K562 (cell line): ENCODE results near the gene CYP46A1. TPM values are rescaled to one million over a fixed set of nuclear protein-coding genes. Genes with fewer than 3 reads are reported as not detected.

ENCODE experiments used
- ATAC-seq: fragments of 200-7000 bp; cut with Tn5 transposase; 3 replicates; pipeline ENCODE4 v1.9.1; 2020; ENCODE audit warnings: moderate library complexity
- BruUV-seq: library from RNA; stranded (reverse); fragments of 400-500 nt; replicated peaks from 2 replicates; lab custom pipeline; 2021; lab: Mats Ljungman, UMichigan
- CTCF ChIA-PET: fragments of 300-600 bp; formaldehyde crosslinking; extraction: SDS; loops from one replicate; lab custom pipeline; 2021; ENCODE audit warnings: low intra/inter-chr PET ratio; lab: Yijun Ruan, JAX
- POLR2A ChIA-PET: fragments of 300-600, 350-650 bp; sonication (Branson Sonifier 250); formaldehyde crosslinking; extraction: SDS; loops from one replicate; lab custom pipeline; 2021; ENCODE audit warnings: antibody characterized with exemption, inconsistent platforms; lab: Yijun Ruan, JAX
- DNase-seq, 4 experiments: peaks; one replicate each; pipeline versions ENCODE4 v3.0.0 to v3.0.0-alpha.2; 2011 to 2018; ENCODE audit warnings: low spot score in 3 of 4, mixed read lengths in 3 of 4; ENCODE audit errors: extremely low read depth in 1 of 4
- FAIRE-seq: peaks from 2 replicates; lab custom pipeline; 2011; peaks lifted over from hg19 to GRCh38; lab: Jason Lieb, UNC
- H2AFZ ChIP-seq: 2 replicates; pipeline ENCODE4 v1.6.0; 2011; ENCODE audit warnings: low read depth, low read length, control low read depth, inconsistent platforms
- H3K27ac ChIP-seq: fragments of 200-600 bp; 3 replicates; pipeline ENCODE4 v1.8.0; 2011; ENCODE audit warnings: low read depth, mild to moderate bottlenecking, control low read depth, inconsistent platforms, low read length, moderate library complexity, mixed read lengths; ENCODE audit errors: extremely low read depth
- H3K27me3 ChIP-seq, 2 experiments: fragments of 300-600 bp in 1 of 2; 2 replicates in 1 of 2; 3 replicates in 1 of 2; pipeline versions ENCODE4 v1.6.0 to v1.8.0; 2011; ENCODE audit warnings: inconsistent platforms in 2 of 2, low read length in 2 of 2, mild to moderate bottlenecking in 1 of 2, mixed read lengths in 1 of 2, moderate library complexity in 1 of 2; ENCODE audit not compliant: control insufficient read depth in 2 of 2, insufficient read depth in 2 of 2
- H3K36me3 ChIP-seq: fragments of 300-600 bp; 3 replicates; pipeline ENCODE4 v1.8.0; 2011; ENCODE audit warnings: mild to moderate bottlenecking, low read length, inconsistent platforms; ENCODE audit not compliant: control insufficient read depth, insufficient read depth
- H3K4me1 ChIP-seq, 2 experiments: fragments of 200-600 bp in 1 of 2; replicated peaks in 1 of 2; 2 replicates in 1 of 2; 3 replicates in 1 of 2; pipeline versions ENCODE4 v1.5.1 to v1.8.0; 2011; ENCODE audit warnings: inconsistent platforms in 2 of 2, low read length in 2 of 2, mild to moderate bottlenecking in 1 of 2, mixed read lengths in 1 of 2, moderate library complexity in 1 of 2; ENCODE audit not compliant: control insufficient read depth in 2 of 2, insufficient read depth in 2 of 2
- H3K4me2 ChIP-seq: 2 replicates; pipeline ENCODE4 v1.6.1; 2011; ENCODE audit warnings: low read length, control low read depth, inconsistent platforms, mixed read lengths; ENCODE audit not compliant: insufficient read depth
- H3K4me3 ChIP-seq: fragments of 200-600 bp; sonication (generic), shearing (Covaris generic); 2 replicates; pipeline ENCODE4 v1.5.1; 2016; ENCODE audit warnings: control low read depth, inconsistent platforms
- H3K79me2 ChIP-seq: fragments of 200-600 bp; 3 replicates; pipeline ENCODE4 v1.8.0; 2011; ENCODE audit warnings: low read length, inconsistent platforms; ENCODE audit not compliant: control insufficient read depth, insufficient read depth
- H3K9ac ChIP-seq, 2 experiments: 2 replicates each; pipeline versions ENCODE4 v1.6.0 to v1.6.1; 2011; ENCODE audit warnings: low read depth in 2 of 2, low read length in 2 of 2, control low read depth in 1 of 2, inconsistent platforms in 1 of 2, mild to moderate bottlenecking in 1 of 2, mixed read lengths in 1 of 2; ENCODE audit not compliant: insufficient read depth in 1 of 2
- H3K9me1 ChIP-seq: one replicate; pipeline ENCODE4 v1.6.0; 2011; ENCODE audit warnings: inconsistent platforms, mild to moderate bottlenecking, low read length, moderate library complexity; ENCODE audit not compliant: control insufficient read depth, insufficient read depth
- H3K9me3 ChIP-seq: replicated peaks from 2 replicates; pipeline ENCODE4 v1.5.1; 2011; ENCODE audit warnings: low read depth, low read length, inconsistent platforms; ENCODE audit not compliant: control insufficient read depth, insufficient read depth
- H4K20me1 ChIP-seq: replicated peaks from 2 replicates; pipeline ENCODE4 v1.6.1; 2011; ENCODE audit warnings: low read length, inconsistent platforms, mixed read lengths; ENCODE audit not compliant: control insufficient read depth, insufficient read depth
- FOXJ2 ChIP-seq: fragments of 200-800 bp; sonication (Bioruptor generic); IDR thresholded peaks from 2 replicates; pipeline ENCODE4 v1.6.1; 2016; ENCODE audit warnings: missing genetic modification characterization, missing compliant biosample characterization
- MAFG ChIP-seq: fragments of 450-650 bp; conservative IDR thresholded peaks from 2 replicates; pipeline ENCODE4 v1.6.1; 2016; ENCODE audit warnings: missing genetic modification characterization, missing compliant biosample characterization
- MTA2 ChIP-seq: fragments of 450-650 bp; IDR thresholded peaks from 2 replicates; pipeline ENCODE4 v1.6.1; 2016; ENCODE audit warnings: low read depth
- TBP ChIP-seq: optimal IDR thresholded peaks from 2 replicates; pipeline ENCODE3; 2011; ENCODE audit warnings: low read depth, low read length, improper control_type of control experiment
- USF2 ChIP-seq: sonication (generic); formaldehyde crosslinking; IDR thresholded peaks from 2 replicates; pipeline ENCODE4 v1.5.0; 2020; ENCODE audit warnings: missing genetic modification reagents
- ZBTB40 ChIP-seq, 2 experiments: fragments of 450-650 bp in 1 of 2; sonication (generic) in 1 of 2; formaldehyde crosslinking in 1 of 2; IDR thresholded peaks; 2 replicates each; pipeline versions ENCODE4 v1.7.1 to v1.9.0; 2016 to 2022; ENCODE audit warnings: inconsistent platforms in 1 of 2, mild to moderate bottlenecking in 1 of 2, missing genetic modification reagents in 1 of 2
- WGBS: fragments of 100-300 bp; shearing (Covaris generic); methylation state at CpG from one replicate; pipeline ENCODE4 v1.1.6; 2016; ENCODE audit warnings: low coverage, mixed read lengths; ENCODE audit not compliant: insufficient coverage; ENCODE audit errors: missing lambda C conversion rate; 5-methylcytosine and 5-hydroxymethylcytosine counted together
- in situ Hi-C: fragments of 300-500 bp; cut with MboI; formaldehyde crosslinking; loops from 4 replicates; pipeline ENCODE4 v1.15.0; 2018; ENCODE audit warnings: inconsistent platforms, mixed read lengths
- intact Hi-C: fragments of 100-400 bp; cut with micrococcal nuclease; formaldehyde crosslinking; loops from 2 replicates; pipeline ENCODE4 v1.14.2; 2022
- polyA plus RNA-seq, 8 experiments: library from polyadenylated mRNA; depleted of rRNA in 4 of 8; stranded (reverse) in 5 of 8; unstranded in 3 of 8; fragments of >200 nt; fragmentation: Nextera tagmentation in 2 of 8; fragmentation: Illumina TruSeq in 1 of 8; extraction: Ambion mirVana in 2 of 8; extraction: Trizol in 1 of 8; gene quantifications; 2 replicates each; pipeline versions ENCODE4 v1.2.1 to v1.2.3, GENCODE V29; 2011 to 2014; ENCODE audit warnings: inconsistent platforms in 1 of 8, missing spikeins in 1 of 8
- total RNA-seq, 7 experiments: library from RNA; depleted of rRNA in 6 of 7; stranded (reverse); fragments of >200 nt in 6 of 7; fragmentation: Illumina TruSeq in 2 of 7; extraction: Trizol in 2 of 7; gene quantifications; 2 replicates each; pipeline versions ENCODE4 v1.2.1 to v1.2.3, GENCODE V29; 2011 to 2021; ENCODE audit warnings: low replicate concordance in 1 of 7

The CYP46A1 gene
- total and polyA plus RNA-seq, 9 of the 15 experiments (the other 6 are each of a cell fraction or from before 2014, with no cell fraction given): not detected

GRCh38 chr14:99649643-99650042 lies 34.5 kb upstream of the CYP46A1 start:
- no peak for DNase-seq
- Histone ChIP-seq H3K4me2 (no peak overlapping the region), H3K79me2 (no peaks in the 10 kb centered on the region), H3K27me3 (peaks cover 3 to 63% of the 10 kb centered on the region in 2 experiments; a peak in 4 of 5 replicates), H3K4me1 (peaks cover 0 to 13% of the 10 kb centered on the region in 2 experiments; a peak in 2 of 5 replicates), H3K9me3 (no peaks in the 10 kb centered on the region), H3K4me3 (no peak overlapping the region), H2AFZ (no peak overlapping the region), H3K9ac (no peak overlapping the region), H4K20me1 (peaks cover 5% of the 10 kb centered on the region; the same call in 1 of the 2 replicates), H3K9me1 (no peaks in the 10 kb centered on the region), H3K27ac (no peak overlapping the region), H3K36me3 (no peaks in the 10 kb centered on the region)
- FAIRE-seq: no peak
- CTCF ChIA-PET: no interaction called here
- TF ChIP-seq ZBTB40 (IDR thresholded peaks at IDR 0.05): no peak
- no peak for TF ChIP-seq ZBTB40 (CRISPR knock-in tag; IDR thresholded peaks at IDR 0.05)
- TF ChIP-seq FOXJ2: no peak
- no peak for TF ChIP-seq TBP
- TF ChIP-seq MTA2: no peak
- TF ChIP-seq MAFG: no peak
- no peak for TF ChIP-seq USF2
- 8% methylated on average over 7 of the region's 8 CpGs for WGBS
- BruUV-seq: no TSS peak
- POLR2A ChIA-PET: interaction anchor here (0.6 to 1.1 kb wide), 2 partner anchors 9 to 169 kb away, joined by 3 read pairs; partner anchors contain the start of genes CCNK and SETD3
- ATAC-seq: no peak
- in situ Hi-C loops (no loop called here), intact Hi-C loops (no loop called here)
